WI38 (cell line): ENCODE results near the gene P2RY14.

ENCODE experiments used
- H3K4me3 ChIP-seq: 2 replicates; pipeline ENCODE4 v1.5.1; 2011; ENCODE audit warnings: low read depth, mild to moderate bottlenecking, control low read depth, low read length
- CTCF ChIP-seq: IDR thresholded peaks from 2 replicates; pipeline ENCODE4 v1.5.1; 2012; ENCODE audit warnings: low read depth, mild to moderate bottlenecking, control low read depth, low read length

Gene P2RY14

DNA sequence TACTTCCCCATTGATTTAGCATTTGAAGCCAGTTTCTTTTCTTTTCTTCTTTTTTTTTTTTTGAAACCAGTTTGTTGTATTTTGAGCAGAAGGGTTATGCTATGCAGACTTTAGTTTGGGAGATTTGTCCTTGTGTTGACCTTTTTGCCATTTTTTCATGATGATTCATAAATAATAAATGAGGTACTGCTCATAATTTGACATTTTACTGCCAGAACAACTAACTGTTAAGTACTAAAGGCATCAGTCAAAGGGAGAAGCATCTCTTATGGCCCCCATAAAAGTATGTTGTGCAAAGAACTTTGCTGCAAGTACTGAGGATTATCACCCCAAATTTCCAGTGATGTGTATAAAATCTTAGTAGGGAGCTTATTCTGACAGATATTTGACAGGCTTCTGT lies 40.0 kb upstream of the P2RY14 start:
- H3K4me3 ChIP-seq, result no peak overlapping the region
- TF ChIP-seq CTCF, result no peak

GRCh38 chr3:151316267-151316991 lies 38.1 kb upstream of the P2RY14 start, which contains the start of gene GPR87:
Gene GPR87 (minus strand): TSS chr3:151316820. CDS start chr3:151300100, 16,720 bp downstream.
- no peak within 1 kb of the TSS for H3K4me3 ChIP-seq
- TF ChIP-seq CTCF, result no peak

DNA sequence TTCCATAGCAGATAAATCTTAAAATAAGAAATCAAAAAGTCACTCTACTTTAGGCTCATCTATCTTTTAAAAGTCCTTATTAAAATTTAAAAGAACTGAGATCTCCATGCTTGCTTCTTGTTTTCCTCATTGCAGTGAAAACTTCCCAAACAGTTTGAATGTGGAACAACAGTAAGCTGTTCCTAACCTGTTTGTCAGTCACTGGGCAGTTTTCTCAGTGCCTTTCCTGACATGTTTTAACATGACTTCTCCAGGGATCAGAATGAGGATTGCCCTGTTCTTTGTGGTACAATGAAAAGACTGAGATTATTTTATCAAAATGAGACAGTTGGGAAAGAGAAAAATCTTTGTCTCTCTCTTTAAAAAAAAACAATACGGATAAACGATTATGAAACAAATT lies 37.5 kb upstream of the P2RY14 start:
- no peak overlapping the region for H3K4me3 ChIP-seq
- no peak for TF ChIP-seq CTCF

DNA sequence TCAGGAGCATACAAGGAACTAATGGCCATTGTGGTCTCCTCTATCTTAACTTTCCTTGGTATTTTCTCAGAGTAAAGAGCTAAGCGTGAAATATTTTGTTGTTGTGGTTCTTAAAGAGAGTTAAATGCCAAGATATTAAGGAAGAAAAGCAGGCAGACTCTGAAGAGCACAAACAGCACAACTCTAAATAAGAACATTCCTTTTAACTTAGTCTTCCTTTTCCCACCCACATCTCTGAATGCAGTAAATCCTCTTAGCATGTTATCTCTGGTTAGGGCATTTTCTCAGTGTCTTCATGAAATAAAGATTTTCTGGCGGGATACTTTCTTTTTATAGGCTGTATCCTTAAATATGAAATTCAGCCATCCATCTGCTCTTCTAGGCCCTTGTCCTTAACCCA lies 36.8 kb upstream of the P2RY14 start:
- TF ChIP-seq CTCF, result no peak
- H3K4me3 ChIP-seq, result no peak overlapping the region

GRCh38 chr3:151314593-151314992 lies 36.3 kb upstream of the P2RY14 start:
- no peak for TF ChIP-seq CTCF
- no peak overlapping the region for H3K4me3 ChIP-seq

DNA sequence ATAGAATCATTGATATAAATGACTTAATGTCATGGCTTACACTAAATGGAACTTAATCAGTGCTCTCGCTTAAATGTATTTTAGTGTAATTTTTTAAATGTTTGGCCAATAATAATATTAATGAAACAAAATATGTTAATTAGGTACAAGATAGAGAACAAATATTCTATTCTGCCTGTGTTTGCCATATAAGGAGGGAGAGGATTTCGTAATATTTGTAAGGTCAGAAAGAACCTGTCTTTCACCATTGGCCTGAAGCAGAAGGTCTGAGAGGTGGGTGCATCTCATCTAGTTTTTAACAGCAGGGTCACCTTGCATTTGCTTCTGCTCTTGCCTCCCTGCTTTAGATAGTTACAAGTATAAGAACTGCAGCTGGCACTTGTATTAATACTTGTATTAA lies 35.8 kb upstream of the P2RY14 start:
- no peak for TF ChIP-seq CTCF
- H3K4me3 ChIP-seq, result no peak overlapping the region

- no peak for TF ChIP-seq CTCF
- no peak overlapping the region for H3K4me3 ChIP-seq
These were observed 34.6 kb upstream of the P2RY14 start for GRCh38 chr3:151312972-151313371.
